Psoas muscle (tissue), 8 donors: Measurements from ENCODE around the gene LILRB3. TPM values are rescaled to one million over a fixed set of nuclear protein-coding genes. Genes with fewer than 3 reads are reported as not detected.
A peak's percentile ranks its signal among the peaks of the same experiment; 100 is the strongest.
"Not testable (repeated sequence)": the region's sequence is repeated elsewhere in the genome, so short reads cannot be mapped to it uniquely, and the experiment has no call there.

Experiments used
- ATAC-seq, 4 donors: fragments of 200-7000 bp; cut with Tn5 transposase; one replicate each; pipeline ENCODE4 v1.9.1; 2020; ENCODE audit warnings: moderate library complexity in 3 of 4, mild to moderate bottlenecking in 2 of 4
- DNase-seq, 2 donors: peaks; one replicate each; pipeline ENCODE4 v3.0.0-alpha.2; 2020
- H3K27ac ChIP-seq: fragments of 200-600 bp; one replicate; pipeline ENCODE4 v1.8.0; 2022
- H3K27me3 ChIP-seq, 3 donors: fragments of 200-600 bp in 1 of 3; one replicate each; pipeline versions ENCODE4 v1.6.1 to v1.8.0; 2013 to 2022; ENCODE audit warnings: low read length in 2 of 3, mild to moderate bottlenecking in 2 of 3, moderate library complexity in 1 of 3; ENCODE audit not compliant: insufficient read depth in 3 of 3
- H3K36me3 ChIP-seq, 2 donors: fragments of 200-600 bp in 1 of 2; one replicate each; pipeline versions ENCODE4 v1.6.1 to v1.8.0; 2013 to 2022; ENCODE audit warnings: low read depth in 1 of 2, mild to moderate bottlenecking in 1 of 2, moderate library complexity in 1 of 2; ENCODE audit not compliant: insufficient read depth in 1 of 2
- H3K4me1 ChIP-seq: fragments of 200-600 bp; one replicate; pipeline ENCODE4 v1.8.0; 2022
- H3K4me3 ChIP-seq: fragments of 200-600 bp; one replicate; pipeline ENCODE4 v1.8.0; 2022; ENCODE audit warnings: mild to moderate bottlenecking
- H3K9me3 ChIP-seq: fragments of 200-600 bp; one replicate; pipeline ENCODE4 v1.8.0; 2022
- WGBS, 3 donors: extraction: QIAGEN DNeasy Blood & Tissue Kit; methylation state at CpG; one replicate each; pipeline versions ENCODE4 v1.1.6 to v1.1.7; 2013; 5-methylcytosine and 5-hydroxymethylcytosine counted together
- intact Hi-C, 2 donors: fragments of 100-400 bp; cut with DNase I; formaldehyde crosslinking; loops; one replicate each; pipeline versions ENCODE4 v1.11.0 to v1.14.2; 2022
- polyA plus RNA-seq, 3 donors: library from polyadenylated mRNA; stranded (reverse); fragments of 200-250 nt; gene quantifications; one replicate each; pipeline ENCODE4 v1.2.3, GENCODE V29; 2013
- total RNA-seq, 4 donors: library from RNA; stranded (reverse); fragmentation: NEBNext Ultra II Directional in 2 of 4; extraction: Animal tissue kit (Norgen Biotek cat#: 25700) in 2 of 4; gene quantifications; one replicate each; pipeline versions ENCODE4 v1.2.1 to v1.2.4, GENCODE V29; 2021 to 2023
- TF ChIP-seq, protein P1 (sequence below): fragments of 200-600 bp; IDR thresholded peaks from one replicate; pipeline ENCODE4 v1.8.0; 2022; ENCODE audit warnings: antibody characterized with exemption
- donor health status: healthy with polysubstance abuse.
- donor health status: DM: no; HTN: no; CAD: no; lungs with moderate emphysema.
- donor health status: Bipolar disorder and iron deficiency.
- donor health status: healthy.
- donor health status: DM: yes; HTN: yes; CAD: no.
- donor health status: DM: no; HTN: no; CAD: no.
- donor health status: DM: no; HTN: no; CAD: no.
- donor health status: DM: yes; HTN: yes; CAD: no.

Gene LILRB3
- total and polyA plus RNA-seq, 7 donors, result 0.32 to 3.8 (median 1.9) TPM

DNA sequence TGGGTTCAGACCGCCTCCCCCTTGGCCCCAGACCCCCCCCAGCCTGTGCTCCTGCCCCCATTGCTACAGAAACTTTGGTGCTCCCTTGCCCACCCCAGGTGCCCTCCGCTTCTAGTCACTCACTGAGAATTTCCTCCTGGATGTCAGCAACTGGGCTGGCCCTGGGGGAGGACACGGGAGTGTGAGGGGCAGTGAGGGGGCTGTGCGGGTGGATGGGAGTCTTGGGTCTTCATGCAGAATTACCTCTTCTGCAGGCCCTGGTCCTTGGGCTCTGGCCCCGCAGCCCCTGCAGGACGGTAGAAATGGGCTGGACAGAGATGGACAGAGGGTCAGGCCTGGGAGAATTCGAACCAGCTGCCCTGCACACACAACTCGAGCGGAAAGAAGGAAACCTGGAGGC, 29.4 kb upstream of the LILRB3 start:
- no peak for DNase-seq
- Histone ChIP-seq H3K36me3 (no peaks in the 10 kb centered on the region), H3K27ac (no peak overlapping the region), H3K27me3 (peaks cover 0 to 42% (median 11%) of the 10 kb centered on the region in 3 donors), H3K4me1 (no peaks in the 10 kb centered on the region), H3K9me3 (no peaks in the 10 kb centered on the region), H3K4me3 (no peak overlapping the region)
- WGBS, 3 donors, result 65 to 70% (median 69%) methylated on average over 9 of the region's 9 CpGs
- intact Hi-C loops, result no loop called here
- no peak for ATAC-seq
- TF ChIP-seq, protein P1, sequence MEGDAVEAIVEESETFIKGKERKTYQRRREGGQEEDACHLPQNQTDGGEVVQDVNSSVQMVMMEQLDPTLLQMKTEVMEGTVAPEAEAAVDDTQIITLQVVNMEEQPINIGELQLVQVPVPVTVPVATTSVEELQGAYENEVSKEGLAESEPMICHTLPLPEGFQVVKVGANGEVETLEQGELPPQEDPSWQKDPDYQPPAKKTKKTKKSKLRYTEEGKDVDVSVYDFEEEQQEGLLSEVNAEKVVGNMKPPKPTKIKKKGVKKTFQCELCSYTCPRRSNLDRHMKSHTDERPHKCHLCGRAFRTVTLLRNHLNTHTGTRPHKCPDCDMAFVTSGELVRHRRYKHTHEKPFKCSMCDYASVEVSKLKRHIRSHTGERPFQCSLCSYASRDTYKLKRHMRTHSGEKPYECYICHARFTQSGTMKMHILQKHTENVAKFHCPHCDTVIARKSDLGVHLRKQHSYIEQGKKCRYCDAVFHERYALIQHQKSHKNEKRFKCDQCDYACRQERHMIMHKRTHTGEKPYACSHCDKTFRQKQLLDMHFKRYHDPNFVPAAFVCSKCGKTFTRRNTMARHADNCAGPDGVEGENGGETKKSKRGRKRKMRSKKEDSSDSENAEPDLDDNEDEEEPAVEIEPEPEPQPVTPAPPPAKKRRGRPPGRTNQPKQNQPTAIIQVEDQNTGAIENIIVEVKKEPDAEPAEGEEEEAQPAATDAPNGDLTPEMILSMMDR, result no peak

DNA sequence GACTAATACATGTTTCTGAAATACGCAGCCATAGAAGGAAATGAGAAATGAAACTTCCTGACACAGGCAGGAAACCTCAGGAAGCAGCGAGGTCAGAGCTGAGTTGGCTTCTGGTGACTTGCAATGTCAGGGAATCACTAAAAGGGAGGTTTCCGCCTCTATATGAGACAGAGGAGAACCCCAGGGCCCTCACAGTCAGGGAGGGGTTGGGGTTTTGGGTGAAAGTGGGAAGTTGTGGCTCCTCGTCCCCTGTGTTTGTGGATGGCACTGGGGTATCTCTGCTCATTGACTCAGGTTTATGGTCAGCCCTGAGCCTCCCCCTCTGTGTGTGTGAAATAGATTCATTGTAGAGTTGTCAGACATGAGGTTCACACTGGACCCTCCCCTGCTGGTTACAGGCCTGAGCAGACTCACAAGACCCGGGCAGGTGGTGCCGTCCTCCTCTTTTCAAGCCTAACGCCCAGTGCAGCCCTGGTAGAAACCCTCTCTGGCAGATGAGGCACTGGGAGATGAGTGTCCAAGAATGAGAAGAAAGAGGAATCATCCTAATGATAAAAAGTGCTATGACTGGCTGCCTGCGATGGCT, 25.3 kb upstream of the LILRB3 start:
- TF ChIP-seq, protein P1, result no peak
- no peaks in the 10 kb centered on the region for H3K9me3 ChIP-seq
- no peaks in the 10 kb centered on the region for H3K36me3 ChIP-seq
- no peak overlapping the region for H3K4me3 ChIP-seq
- H3K27ac ChIP-seq, result no peak overlapping the region
- ATAC-seq (peak in 1 of 4 donors; percentile 36), DNase-seq (peak in 1 of 2 donors; percentile 64)
- WGBS, 3 donors, result 57 to 68% (median 60%) methylated on average over 8 of the region's 8 CpGs
- intact Hi-C loops, result no loop called here
- H3K4me1 ChIP-seq, result no peaks in the 10 kb centered on the region
- H3K27me3 ChIP-seq, result peaks cover 0 to 12% (median 6%) of the 10 kb centered on the region in 3 donors

DNA sequence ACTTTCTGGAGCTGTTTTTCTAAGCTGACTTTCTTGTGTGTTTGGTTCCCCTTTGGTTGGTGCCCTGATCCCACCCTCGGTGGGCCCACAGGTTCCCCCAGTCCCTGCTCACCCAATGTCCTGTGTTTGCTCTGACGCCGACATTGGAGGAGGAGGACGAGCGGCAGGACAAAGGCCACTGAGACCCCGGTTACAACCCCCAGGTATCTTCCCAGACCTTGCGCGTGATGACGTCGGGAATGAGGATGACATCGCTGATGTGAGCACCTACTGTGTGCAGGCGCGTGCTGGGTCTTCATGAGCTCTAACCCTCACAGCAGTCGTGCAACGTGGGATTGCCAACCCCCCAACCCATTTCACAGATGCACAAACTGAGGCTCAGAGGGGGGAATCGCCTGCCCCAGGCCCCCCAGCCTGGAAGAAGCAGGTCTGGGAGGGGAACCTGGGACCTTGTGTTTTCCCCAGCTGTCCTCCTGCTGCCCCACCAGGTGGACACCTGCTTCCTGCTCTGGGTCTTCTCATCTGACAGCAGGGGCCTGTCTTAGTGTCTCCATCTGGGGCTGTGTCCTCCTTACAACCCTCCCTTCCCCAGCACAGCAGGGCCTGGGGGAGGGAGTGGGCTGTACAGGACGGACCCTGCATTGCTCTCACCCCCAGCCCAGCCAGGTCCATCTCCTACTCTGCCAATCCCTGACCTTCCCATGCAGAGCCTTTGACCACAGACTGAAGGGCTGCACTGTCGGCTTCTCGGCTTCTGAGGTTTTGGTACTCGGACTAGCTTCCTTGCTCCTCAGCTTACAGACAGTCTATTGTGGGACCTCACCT, 24.5 kb upstream of the LILRB3 start:
- no peaks in the 10 kb centered on the region for H3K36me3 ChIP-seq
- intact Hi-C loops, result no loop called here
- H3K4me1 ChIP-seq, result no peaks in the 10 kb centered on the region
- ATAC-seq (no peak), DNase-seq (no peak)
- WGBS, 3 donors, result 81 to 86% (median 83%) methylated on average over 20 of the region's 20 CpGs
- no peak overlapping the region for H3K4me3 ChIP-seq
- H3K9me3 ChIP-seq, result no peaks in the 10 kb centered on the region
- H3K27me3 ChIP-seq, result peaks cover 0 to 4% (median 2%) of the 10 kb centered on the region in 3 donors
- no peak overlapping the region for H3K27ac ChIP-seq
- TF ChIP-seq, protein P1, result no peak

DNA sequence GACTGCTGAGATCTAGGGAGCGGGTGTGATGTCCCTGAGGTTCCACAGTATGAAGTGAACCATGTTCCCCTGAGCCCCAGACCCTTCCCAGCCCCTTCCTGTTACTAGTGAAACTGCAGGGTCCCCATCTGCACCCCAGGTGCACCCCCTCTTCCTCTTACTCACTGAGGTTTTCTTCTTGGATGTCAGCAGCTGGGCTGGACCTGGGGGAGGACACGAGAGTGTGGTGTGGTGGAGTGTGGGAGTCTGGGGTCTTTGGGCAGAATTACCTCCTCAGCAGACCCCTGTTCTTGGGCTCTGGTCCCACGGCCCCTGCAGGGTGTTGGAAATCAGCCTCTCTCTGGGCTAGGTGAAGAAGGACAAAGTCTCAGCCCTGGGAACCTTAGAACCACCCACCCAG, 23.1 kb upstream of the LILRB3 start:
- Histone ChIP-seq H3K27me3 (no peaks in the 10 kb centered on the region), H3K4me3 (no peak overlapping the region), H3K4me1 (no peaks in the 10 kb centered on the region), H3K36me3 (no peaks in the 10 kb centered on the region), H3K27ac (no peak overlapping the region), H3K9me3 (no peaks in the 10 kb centered on the region)
- 62 to 67% (median 65%) methylated on average over 3 of the region's 3 CpGs for WGBS, 3 donors
- TF ChIP-seq, protein P1, result no peak
- ATAC-seq (no peak), DNase-seq (no peak)
- intact Hi-C loops, result loop anchor here in 1 of 2 donors (2.0 kb wide), 1 partner anchor 23 kb away; the partner anchor contains the start of gene LILRB3

DNA sequence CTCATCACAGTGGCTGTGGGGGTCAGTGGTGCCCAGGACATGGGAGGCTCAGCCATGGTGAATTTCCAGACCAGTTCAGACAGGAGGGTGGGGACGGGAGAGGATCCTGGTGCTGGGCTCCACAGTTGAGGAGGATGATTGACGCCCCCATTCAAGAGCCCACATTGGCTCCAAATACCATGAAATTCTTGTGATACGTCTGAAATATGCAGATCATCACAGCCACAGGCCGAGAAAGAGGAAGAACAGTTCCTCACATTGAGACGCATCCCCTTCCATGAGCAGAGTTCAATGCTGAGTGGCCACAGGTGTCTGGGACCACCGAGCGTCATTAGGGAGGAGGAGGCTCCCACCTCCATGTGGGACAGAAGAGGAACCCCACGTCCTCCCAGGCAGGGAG, 21.0 kb upstream of the LILRB3 start:
- H3K36me3 ChIP-seq, H3K27me3 ChIP-seq, H3K27ac ChIP-seq, ATAC-seq, H3K4me1 ChIP-seq, H3K9me3 ChIP-seq, DNase-seq, H3K4me3 ChIP-seq: not testable (repeated sequence)
- intact Hi-C loops, result loop anchor here in 1 of 2 donors (2.0 kb wide), 1 partner anchor 21 kb away; the partner anchor contains the start of gene LILRB3
- WGBS, 3 donors, result 49 to 51% methylated on average over 5 to 7 of the region's 8 CpGs; no CpG with 5 or more reads in 1 of the 3 donors

DNA sequence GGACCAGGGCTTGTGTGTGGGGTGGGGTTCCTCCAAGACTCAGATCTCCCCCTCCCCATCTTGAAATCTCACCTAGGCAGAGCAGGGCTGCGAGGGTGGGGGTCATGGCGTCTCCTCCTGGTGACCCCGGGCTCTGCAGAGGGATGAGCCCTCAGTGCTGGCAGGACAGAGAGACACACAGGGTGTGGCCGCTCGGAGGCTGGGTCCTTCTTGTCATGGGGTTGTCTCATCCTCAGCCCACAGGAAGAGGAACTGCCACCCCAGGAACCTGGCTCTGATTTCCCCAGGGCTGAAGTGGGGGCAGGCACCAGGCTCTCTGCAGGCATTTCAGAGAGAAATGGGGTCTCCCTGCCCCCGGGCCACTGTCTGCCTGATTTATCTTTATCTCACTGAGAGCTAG, 19.8 kb upstream of the LILRB3 start, which contains the start of gene LILRA6:
Gene LILRA6, minus strand, starts transcription at position 145 of the 400 bp plus-strand sequence.
- H3K27ac ChIP-seq, H3K27me3 ChIP-seq, H3K4me3 ChIP-seq, intact Hi-C loops, H3K36me3 ChIP-seq, DNase-seq, H3K9me3 ChIP-seq, H3K4me1 ChIP-seq: not testable (repeated sequence)
- 60 to 70% methylated on average over 3 to 6 of the region's 6 CpGs; no CpG with 5 or more reads in 1 of the 3 donors for WGBS, 3 donors
- peak in 3 of 4 donors; percentile 34 to 41 (median 37) for ATAC-seq

DNA sequence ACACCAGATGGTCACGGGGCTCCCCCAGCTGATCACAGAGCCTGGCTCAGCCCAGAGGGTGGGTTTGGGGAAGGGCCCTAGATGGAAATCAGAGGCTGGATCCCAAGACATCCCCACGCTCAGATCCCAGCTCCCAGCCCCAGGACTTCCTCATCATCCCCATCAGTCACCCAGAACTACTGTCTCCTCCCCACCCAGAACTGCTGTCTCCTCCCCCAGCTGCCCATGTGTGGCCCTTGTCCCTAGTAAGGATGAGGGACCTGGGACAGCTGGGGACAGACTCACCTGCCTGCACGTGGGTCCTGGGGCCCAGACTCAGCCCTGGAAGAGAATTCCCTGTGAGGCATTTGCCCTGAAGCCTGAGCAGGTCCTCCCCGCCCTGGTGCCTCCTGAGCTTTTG, 19.4 kb upstream of the LILRB3 start:
- intact Hi-C loops, H3K9me3 ChIP-seq, H3K27ac ChIP-seq, H3K4me3 ChIP-seq, H3K4me1 ChIP-seq, H3K27me3 ChIP-seq, DNase-seq, H3K36me3 ChIP-seq, ATAC-seq: not testable (repeated sequence)
- whole genome bisulfite sequencing, 3 donors, result 55 to 69% methylated on average over 3 to 4 of the region's 4 CpGs; no CpG with 5 or more reads in 1 of the 3 donors
